Umbilical cord (tissue), 2 donors: ENCODE results near the gene ZMIZ1. TPM values are rescaled to one million over a fixed set of nuclear protein-coding genes. Genes with fewer than 3 reads are reported as not detected.
A peak's percentile ranks its signal among the peaks of the same experiment; 100 is the strongest.

Source experiments
- DNase-seq: peaks from one replicate; pipeline ENCODE4 v3.0.0-alpha.2; 2015; ENCODE audit warnings: low spot score
- total RNA-seq: library from RNA; depleted of rRNA; stranded (reverse); fragments of >200 nt; gene quantifications from one replicate; pipeline ENCODE4 v1.2.3, GENCODE V29; 2014; ENCODE audit warnings: low replicate concordance; ENCODE audit not compliant: insufficient read depth

The ZMIZ1 gene
- total RNA-seq, 1 donor from 2014 or later, result 20.5 TPM

DNA sequence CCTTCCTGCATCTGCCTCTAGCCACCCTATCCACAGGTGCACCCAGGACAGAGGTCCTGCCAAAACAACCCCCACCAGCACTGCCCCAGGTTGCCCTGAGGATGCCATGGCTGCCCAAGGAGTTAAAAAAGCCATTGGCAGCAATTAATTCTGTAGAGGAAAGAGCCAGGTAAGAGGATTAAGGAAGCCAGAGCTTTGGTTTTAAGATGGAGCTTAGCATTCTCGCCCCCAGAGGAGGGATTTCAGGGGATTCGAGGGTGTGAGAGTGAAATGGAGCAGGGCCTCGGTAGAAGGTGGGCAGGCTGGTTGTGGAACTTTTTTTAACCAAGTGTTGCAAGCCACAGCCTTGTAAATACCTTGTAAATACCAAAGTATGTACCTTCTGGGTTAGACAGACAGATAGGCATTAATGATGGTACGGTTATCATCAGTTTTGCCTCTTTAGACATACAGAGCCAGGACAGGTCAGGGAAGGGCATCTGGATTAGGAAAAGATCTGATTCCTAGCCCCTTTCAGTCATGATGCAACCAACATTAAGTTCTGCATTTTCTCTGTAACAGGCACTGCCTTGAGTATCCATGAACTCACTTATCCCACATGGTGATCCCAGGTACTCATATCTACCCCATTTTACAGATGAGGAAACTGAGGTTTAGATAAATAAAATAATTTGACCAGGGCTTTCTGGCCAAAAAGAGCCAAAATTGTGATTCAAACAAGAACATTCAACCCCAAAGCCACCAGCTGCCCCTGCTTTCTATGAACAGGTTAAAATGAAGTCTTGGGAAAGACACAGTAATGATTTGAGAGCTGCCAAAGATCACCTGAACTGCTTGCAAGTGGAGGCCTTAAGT lies 157.9 kb downstream of the ZMIZ1 start:
- DNase-seq, result no peak

DNA sequence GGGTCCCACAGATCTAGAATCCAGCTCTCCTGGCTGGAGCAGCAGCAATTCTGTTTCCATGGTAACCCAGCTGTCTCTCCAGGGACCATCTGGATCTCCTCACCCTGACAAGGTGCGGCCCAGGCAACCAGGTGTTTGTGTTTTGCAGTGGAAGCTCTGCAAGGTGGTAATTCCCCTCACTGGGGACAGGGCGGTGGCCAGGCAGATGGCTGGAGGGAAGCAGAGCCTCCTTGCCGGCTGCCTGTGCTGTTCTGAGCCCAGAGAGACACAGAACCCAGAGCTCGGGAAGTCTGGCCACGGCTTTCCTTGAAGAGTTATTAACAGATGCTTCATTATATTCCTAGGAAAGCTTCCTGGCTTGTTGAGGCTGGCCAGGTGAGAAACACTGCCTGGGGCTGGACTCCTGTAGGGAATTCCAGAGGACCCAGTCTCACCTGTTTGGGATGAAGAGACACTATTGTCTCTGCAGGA lies 160.3 kb downstream of the ZMIZ1 start:
- DNase-seq, result peak; percentile 67

DNA sequence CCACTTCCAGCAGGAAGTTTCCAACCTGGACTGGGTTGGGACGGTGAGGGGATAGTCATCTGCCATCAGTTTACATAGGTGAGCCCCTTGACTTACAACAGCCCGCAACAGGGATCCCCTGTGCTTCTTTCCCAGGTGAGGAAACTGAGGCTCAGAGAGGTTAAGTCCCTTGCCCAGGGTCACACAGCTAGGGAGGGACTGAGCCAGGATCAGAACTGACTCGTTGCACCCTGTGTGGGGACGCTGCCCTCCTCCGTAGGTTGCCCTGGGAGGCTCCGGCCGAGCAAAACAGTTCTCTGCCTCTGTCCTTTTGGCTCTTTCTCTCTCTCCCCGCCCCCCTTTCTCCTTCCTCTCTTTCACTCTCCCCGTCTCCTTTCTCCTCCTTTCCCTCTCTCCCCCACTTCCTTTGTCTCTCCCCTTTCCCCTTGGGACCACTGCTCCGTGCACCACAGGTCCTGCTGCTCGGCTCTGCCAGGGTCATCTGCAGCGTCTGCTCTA lies 161.1 kb downstream of the ZMIZ1 start:
- no peak for DNase-seq

GRCh38 chr10:79230328-79230830 lies 161.6 kb downstream of the ZMIZ1 start:
- DNase-seq, result peak; percentile 53

GRCh38 chr10:79230850-79231249 lies 162.1 kb downstream of the ZMIZ1 start:
- no peak for DNase-seq

GRCh38 chr10:79231908-79232307 lies 163.1 kb downstream of the ZMIZ1 start:
- no peak for DNase-seq

- DNase-seq, result no peak
Observed at GRCh38 chr10:79232864-79233263, 164.1 kb downstream of the ZMIZ1 start.

- DNase-seq, result no peak
Observed at GRCh38 chr10:79234391-79235315, 165.9 kb downstream of the ZMIZ1 start.

DNA sequence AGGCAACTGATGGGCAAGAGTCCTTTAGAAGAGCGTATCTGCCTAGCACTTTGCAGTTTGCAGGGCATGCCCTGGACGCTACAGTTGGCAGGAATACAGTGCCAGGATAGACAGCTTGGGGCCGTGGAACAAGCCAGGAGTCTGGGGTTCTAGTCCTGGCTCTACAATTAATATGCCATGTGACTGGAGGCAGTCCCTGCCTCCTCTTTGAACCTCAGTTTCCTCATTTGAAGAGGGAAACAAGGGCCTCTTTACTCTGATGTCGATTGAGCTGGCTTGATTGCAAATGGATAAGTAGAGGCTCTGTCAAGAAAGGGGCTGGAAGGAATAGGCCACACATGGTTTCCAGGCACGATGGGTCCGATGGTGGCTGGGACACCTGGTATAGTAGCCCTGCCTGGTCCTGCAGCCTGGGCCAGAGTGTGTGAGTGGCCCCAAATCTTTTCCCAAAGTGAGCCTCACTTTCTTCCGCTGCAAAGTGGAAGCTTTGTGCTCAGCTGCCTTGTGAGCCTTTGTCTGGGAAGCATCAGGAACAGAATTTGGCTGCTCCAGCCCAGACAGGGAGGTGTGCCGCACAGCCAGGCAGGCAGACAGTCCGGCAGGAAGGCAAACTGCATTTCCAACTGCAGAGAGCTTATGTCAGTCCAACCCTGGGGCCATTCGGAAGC lies 167.1 kb downstream of the ZMIZ1 start:
- no peak for DNase-seq

DNA sequence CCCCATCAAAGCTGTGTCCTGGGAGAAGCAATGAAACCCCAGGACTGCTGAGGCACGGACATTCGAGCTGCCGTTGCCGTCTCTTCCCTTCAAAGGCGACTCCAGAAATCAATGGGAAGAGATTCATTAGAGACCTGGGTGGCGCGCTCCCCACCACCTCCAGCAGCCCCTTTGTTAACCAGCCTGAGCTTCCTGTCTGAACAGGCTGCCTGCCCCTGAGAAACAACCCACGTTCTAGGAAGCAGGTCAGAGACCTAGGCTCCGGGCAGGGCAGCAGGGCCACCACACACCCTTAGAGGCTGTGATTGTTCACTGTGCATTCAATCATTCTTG lies 167.6 kb downstream of the ZMIZ1 start:
- DNase-seq, result no peak

- no peak for DNase-seq
Observed at GRCh38 chr10:79237454-79238157, 168.8 kb downstream of the ZMIZ1 start.

DNA sequence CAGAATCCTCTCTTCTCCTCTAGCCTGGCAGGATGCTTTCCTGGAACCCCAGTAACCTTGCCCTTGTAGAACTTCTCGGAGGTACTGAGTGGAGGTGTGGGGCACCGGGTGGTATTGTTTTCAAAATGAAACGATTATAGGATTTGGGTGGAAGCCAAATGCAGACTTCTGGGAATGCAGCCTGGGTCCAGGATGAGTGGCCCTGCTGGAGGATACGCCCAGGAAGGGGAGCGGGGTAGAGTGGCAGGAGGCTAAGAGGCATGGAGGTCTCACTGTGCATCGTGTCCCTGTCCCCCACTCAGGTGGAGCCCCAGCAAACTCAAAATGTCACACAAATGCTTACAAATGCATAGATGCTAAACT lies 169.4 kb downstream of the ZMIZ1 start:
- no peak for DNase-seq

- DNase-seq, result no peak
Observed at GRCh38 chr10:79238606-79239005, 169.8 kb downstream of the ZMIZ1 start.

DNA sequence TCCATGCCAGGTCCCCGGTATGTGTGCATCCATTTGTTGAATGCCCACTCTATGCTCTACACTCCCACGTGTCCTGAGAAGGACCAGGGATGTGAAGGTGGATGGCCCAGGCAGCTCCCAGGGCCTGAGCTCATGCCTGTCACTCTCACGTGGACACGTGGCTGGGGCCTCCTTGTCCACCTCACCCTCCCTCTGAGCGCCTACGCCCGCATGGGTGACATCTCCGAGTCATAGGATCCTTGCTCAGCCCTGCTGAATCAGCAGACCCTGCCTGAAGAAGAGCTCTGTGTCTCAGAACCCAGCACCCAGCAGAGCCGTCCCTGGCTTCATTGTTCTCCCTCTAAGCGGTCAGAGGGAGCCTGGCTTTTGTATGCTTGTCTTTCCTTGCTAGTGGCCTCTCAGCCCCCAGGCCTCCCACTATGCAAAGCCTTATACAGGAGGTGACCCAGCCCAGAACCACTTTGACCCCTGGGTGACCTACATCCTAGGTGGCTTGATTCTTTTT lies 170.6 kb downstream of the ZMIZ1 start:
- peak; percentile 72 for DNase-seq

DNA sequence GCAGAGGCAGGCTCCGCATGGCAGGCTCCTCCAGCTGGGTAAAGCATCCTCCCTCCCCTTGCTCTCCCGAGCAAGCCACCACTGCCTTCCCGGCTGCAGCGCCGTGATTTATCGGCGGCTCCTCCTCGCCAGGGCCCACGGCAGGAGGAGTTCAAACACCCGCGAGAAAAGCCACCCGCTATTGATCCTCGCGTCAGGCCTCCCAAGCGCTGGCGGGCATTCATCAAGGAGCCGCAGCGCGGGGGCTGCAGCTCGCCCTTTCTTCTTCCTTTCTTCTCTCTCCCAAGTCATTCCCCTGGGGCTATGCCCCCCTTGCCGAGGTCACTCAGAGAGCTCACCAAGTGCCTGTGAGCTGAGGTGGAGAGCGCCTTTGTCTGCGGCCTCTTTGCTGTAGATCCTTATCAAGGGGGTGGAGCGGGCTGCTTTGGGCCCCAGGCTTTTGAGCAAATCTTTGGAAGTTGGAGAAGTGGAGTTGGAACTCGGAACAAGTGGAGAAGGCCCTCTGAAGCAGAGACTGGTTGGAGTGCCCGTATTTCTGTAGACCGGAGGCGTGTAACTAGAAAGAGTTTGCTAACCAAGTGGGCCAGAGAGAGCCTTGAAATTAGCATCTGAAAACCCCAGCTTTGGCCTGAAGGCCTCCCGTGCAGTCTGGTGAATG lies 171.3 kb downstream of the ZMIZ1 start:
- DNase-seq, result peak; percentile 72

GRCh38 chr10:79241629-79241989 lies 172.8 kb downstream of the ZMIZ1 start:
- no peak for DNase-seq

DNA sequence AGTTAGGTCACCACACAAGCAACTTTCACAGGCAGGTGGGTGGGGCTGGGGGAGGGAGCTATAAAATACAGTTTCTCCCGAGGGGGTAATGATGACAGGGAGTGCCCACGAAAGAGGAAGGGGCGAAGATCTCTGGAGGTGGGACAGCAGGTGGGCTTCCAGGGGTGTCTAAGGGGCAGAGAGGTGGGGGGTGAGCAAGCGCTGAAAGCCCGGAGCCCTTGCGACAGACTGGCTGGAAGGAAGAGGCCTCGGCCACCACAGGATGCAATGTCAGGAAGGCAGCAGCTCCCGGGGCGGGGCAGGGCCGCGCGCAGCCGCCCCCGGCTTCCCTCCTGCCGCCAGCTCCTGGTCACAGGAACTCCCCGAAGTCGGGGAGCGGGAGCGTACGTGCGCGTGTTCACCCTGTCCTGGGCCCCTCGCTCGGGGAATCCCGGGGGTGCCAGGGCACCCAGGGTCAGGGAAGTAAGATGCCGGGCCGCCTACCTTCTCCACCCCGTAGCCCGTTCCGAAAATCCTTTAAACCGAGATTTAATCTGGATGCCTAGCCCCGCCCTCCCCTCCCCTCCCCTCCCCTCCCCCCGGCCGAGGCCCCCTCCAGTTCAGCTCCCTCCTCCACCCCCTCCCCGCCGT lies 173.3 kb downstream of the ZMIZ1 start:
- DNase-seq, result peak; percentile 66

DNA sequence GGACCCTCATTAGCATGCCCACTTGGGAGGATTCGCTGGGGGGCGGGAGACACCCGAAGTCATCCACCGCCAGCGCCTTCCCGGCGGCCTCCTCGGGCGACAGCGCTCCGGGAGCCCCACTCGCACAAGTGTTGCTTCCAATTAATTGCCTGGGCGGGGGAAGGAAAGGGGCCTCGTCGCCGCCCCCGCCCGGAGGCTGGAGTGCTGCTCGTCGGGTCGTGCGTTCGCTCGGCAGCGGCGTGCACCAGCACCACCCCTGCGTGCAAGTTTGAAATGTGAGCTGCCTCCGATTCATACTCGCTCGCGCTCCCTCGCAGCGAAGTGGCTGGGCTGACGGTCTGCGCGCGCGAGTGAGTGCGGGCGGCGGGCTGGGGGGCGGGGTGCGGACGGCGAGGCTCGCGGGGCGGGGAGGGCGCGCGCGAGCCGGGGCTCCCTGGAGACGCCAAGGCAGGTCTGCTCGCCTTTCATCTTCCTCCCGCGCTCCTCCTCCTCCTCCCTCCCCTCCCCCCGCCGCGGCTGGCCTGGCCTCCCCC lies 173.9 kb downstream of the ZMIZ1 start:
- peak; percentile 85 for DNase-seq
